Glutamatergic neuron (in vitro differentiated cells): ENCODE measurements around the gene SATB1. TPM values are rescaled to one million over a fixed set of nuclear protein-coding genes. Genes with fewer than 3 reads are reported as not detected.

Source experiments
- DNase-seq: peaks from one replicate; pipeline ENCODE4 v3.0.0; 2022
- H3K27ac Mint-ChIP-seq: one replicate; pipeline ENCODE4 v1.8.0; 2020; ENCODE audit warnings: mild to moderate bottlenecking, mixed read lengths, inconsistent platforms; ENCODE audit not compliant: unreplicated experiment
- H3K27me3 Mint-ChIP-seq: one replicate; pipeline ENCODE4 v1.8.0; 2020; ENCODE audit warnings: mild to moderate bottlenecking, moderate library complexity, mixed read lengths, inconsistent platforms; ENCODE audit not compliant: unreplicated experiment
- H3K36me3 Mint-ChIP-seq: one replicate; pipeline ENCODE4 v1.8.0; 2020; ENCODE audit warnings: mild to moderate bottlenecking, mixed read lengths, inconsistent platforms; ENCODE audit not compliant: unreplicated experiment
- H3K4me1 Mint-ChIP-seq: one replicate; pipeline ENCODE4 v1.8.0; 2020; ENCODE audit warnings: mild to moderate bottlenecking, low read depth, mixed read lengths, inconsistent platforms; ENCODE audit not compliant: unreplicated experiment
- H3K4me3 Mint-ChIP-seq: one replicate; pipeline ENCODE4 v1.8.0; 2020; ENCODE audit warnings: mild to moderate bottlenecking, mixed read lengths, inconsistent platforms; ENCODE audit not compliant: unreplicated experiment
- H3K9me3 Mint-ChIP-seq: one replicate; pipeline ENCODE4 v1.8.0; 2020; ENCODE audit warnings: mild to moderate bottlenecking, moderate library complexity, mixed read lengths, inconsistent platforms; ENCODE audit not compliant: unreplicated experiment
- CTCF ChIP-seq: fragments of 200-600 bp; sonication (generic); IDR thresholded peaks from one replicate; pipeline ENCODE4 v1.5.0; 2021; ENCODE audit not compliant: partially characterized antibody, unreplicated experiment
- total RNA-seq: library from RNA; stranded (reverse); fragmentation: NEBNext Ultra II Directional; extraction: Animal tissue kit (Norgen Biotek cat#: 25700); gene quantifications from one replicate; pipeline ENCODE4 v1.2.1, GENCODE V29; 2021; ENCODE audit not compliant: unreplicated experiment

SATB1 gene
- total RNA-seq, 1 donor from 2014 or later: 80.5 TPM

GRCh38 chr3:18432752-18433151 lies 7.6 kb upstream of the SATB1 start:
- no peaks in the 10 kb centered on the region for H3K27me3 Mint-ChIP-seq
- TF ChIP-seq CTCF: no peak
- no peaks in the 10 kb centered on the region for H3K9me3 Mint-ChIP-seq
- DNase-seq: no peak
- H3K4me3 Mint-ChIP-seq: no peak overlapping the region
- H3K36me3 Mint-ChIP-seq: no peaks in the 10 kb centered on the region
- H3K4me1 Mint-ChIP-seq: peaks cover 14% of the 10 kb centered on the region
- H3K27ac Mint-ChIP-seq: no peak overlapping the region

- H3K9me3 Mint-ChIP-seq: no peaks in the 10 kb centered on the region
- H3K36me3 Mint-ChIP-seq: no peaks in the 10 kb centered on the region
- no peak for TF ChIP-seq CTCF
- H3K4me3 Mint-ChIP-seq: no peak overlapping the region
- H3K27me3 Mint-ChIP-seq: no peaks in the 10 kb centered on the region
- peaks cover 13% of the 10 kb centered on the region for H3K4me1 Mint-ChIP-seq
- no peak for DNase-seq
- no peak overlapping the region for H3K27ac Mint-ChIP-seq
Observed at GRCh38 chr3:18431266-18431665, 6.1 kb upstream of the SATB1 start.

DNA sequence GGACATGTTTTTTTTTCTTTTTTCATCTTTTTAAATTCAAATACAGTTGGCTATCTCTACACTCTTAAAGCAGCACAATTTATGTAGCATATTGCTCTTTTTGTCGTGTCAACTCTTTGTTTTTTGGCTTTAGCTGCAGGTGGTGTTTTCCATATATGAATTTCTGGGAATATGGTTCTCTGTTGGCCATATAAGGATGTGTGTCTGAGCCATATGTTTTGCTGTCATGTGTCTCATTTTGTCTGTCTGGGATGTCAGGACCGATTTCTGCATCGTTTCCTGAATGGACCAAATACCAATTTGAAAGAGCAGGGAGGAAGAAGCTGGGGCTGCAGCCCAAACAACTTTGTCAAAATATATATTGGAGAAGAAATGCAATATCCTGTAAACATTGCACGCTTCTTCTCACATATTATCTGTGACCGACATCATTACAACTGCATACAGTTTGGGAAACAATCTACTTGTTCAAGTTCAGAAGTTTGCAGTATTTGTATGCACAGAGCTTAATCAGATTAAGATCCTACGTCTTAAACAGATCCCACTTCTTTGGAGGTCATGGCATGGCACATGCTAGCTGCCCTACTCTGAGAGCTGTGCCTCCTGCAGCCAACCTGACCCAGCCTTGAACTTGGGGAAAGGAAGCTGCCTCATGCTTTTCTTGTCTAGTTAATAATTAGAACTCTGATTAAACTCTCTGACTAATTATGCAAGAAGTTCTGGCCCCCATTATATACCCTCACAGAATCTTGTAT lies 4.0 kb upstream of the SATB1 start:
- Mint-ChIP-seq H3K9me3 (peaks cover 6% of the 10 kb centered on the region), H3K4me3 (no peak overlapping the region), H3K27ac (no peak overlapping the region), H3K4me1 (peaks cover 1% of the 10 kb centered on the region), H3K36me3 (no peaks in the 10 kb centered on the region), H3K27me3 (peaks cover 2% of the 10 kb centered on the region)
- no peak for DNase-seq
- no peak for TF ChIP-seq CTCF

DNA sequence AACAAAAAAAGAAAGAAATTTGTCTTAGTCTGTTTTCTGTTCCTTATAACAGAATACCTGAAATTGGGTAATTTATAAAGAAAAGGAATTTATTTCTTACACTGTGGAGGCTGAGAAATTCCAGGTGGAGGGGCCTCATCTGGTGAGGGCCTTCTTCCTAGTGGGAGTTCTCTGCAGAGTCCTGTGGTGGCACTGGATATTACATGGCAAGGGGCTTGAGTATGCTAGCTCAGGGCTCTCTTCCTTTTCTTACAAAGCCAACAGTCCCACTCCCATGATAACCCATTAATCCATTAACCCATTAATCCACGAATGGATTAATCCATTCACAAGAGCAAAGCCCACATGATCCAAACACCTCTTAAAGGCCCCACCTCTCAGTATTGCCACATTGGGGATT lies 2.9 kb upstream of the SATB1 start:
- Mint-ChIP-seq H3K9me3 (peaks cover 15% of the 10 kb centered on the region), H3K4me1 (peaks cover 1% of the 10 kb centered on the region), H3K36me3 (no peaks in the 10 kb centered on the region), H3K27me3 (peaks cover 8% of the 10 kb centered on the region), H3K4me3 (no peak overlapping the region), H3K27ac (no peak overlapping the region)
- no peak for TF ChIP-seq CTCF
- DNase-seq: no peak

DNA sequence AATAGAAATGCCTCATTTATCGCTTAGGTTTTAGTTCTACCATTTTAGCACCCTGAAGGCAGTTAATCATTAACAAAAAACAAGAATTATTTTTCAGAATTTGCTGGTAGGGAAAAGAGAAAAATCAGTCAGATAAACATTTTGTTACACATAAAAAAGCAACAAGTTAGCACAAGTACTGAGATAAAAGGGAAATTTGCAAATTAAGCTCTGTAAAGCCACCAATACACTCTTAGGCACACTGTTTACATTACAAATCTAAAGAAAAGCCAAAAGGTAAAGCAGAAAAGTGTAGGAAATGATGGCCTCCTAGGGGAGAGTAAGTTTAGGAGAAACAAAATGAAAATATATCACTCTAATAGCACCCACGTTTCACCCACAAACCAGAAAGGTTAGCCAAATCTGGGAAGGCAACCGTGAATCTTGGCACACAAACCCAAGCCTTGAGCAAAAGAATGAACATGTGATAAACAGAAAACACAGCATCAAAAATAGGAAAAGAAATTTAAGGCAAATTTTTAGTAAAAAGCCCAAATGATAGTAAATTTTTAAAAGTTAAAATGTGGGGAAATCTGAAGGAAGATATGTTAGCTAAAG lies 1.6 kb upstream of the SATB1 start:
- DNase-seq: no peak
- TF ChIP-seq CTCF: no peak
- H3K4me1 Mint-ChIP-seq: peaks cover 12% of the 10 kb centered on the region

More for the DNA sequence above, 1.6 kb upstream of the SATB1 start:
- H3K36me3 Mint-ChIP-seq: no peaks in the 10 kb centered on the region
- H3K27ac Mint-ChIP-seq: no peak overlapping the region
- H3K27me3 Mint-ChIP-seq: peaks cover 8% of the 10 kb centered on the region
- peaks cover 17% of the 10 kb centered on the region for H3K9me3 Mint-ChIP-seq
- H3K4me3 Mint-ChIP-seq: no peak overlapping the region
